H9 (cell line): Measurements from ENCODE around the gene PHF21A. TPM values are rescaled to one million over a fixed set of nuclear protein-coding genes. Genes with fewer than 3 reads are reported as not detected.

Source experiments
- DNase-seq: peaks from one replicate; pipeline ENCODE4 v3.0.0-alpha.2; 2017
- H2AFZ ChIP-seq: one replicate; pipeline ENCODE4 v1.6.1; 2013; ENCODE audit warnings: mild to moderate bottlenecking, low read length, control low read depth, moderate library complexity
- H2AK5ac ChIP-seq: 2 replicates; pipeline ENCODE4 v1.6.1; 2013; ENCODE audit warnings: low read length, control low read depth, mixed read lengths; ENCODE audit not compliant: insufficient read length
- H2BK120ac ChIP-seq: one replicate; pipeline ENCODE4 v1.6.1; 2013; ENCODE audit warnings: low read depth, mild to moderate bottlenecking, low read length, control low read depth, inconsistent platforms; ENCODE audit not compliant: poor library complexity, severe bottlenecking
- H2BK12ac ChIP-seq: 2 replicates; pipeline ENCODE4 v1.6.1; 2013; ENCODE audit warnings: low read length, control low read depth, mixed read lengths, low read depth; ENCODE audit not compliant: insufficient read length
- H2BK15ac ChIP-seq: 2 replicates; pipeline ENCODE4 v1.6.1; 2013; ENCODE audit warnings: low read depth, low read length, control low read depth
- H2BK20ac ChIP-seq: one replicate; pipeline ENCODE4 v1.6.1; 2013; ENCODE audit warnings: low read depth, mild to moderate bottlenecking, low read length, control low read depth, inconsistent platforms; ENCODE audit not compliant: poor library complexity, severe bottlenecking
- H2BK5ac ChIP-seq: 2 replicates; pipeline ENCODE4 v1.6.1; 2013; ENCODE audit warnings: low read length, control low read depth, mixed read lengths; ENCODE audit not compliant: insufficient read length
- H3K14ac ChIP-seq: 2 replicates; pipeline ENCODE4 v1.6.1; 2013; ENCODE audit warnings: low read length, control low read depth; ENCODE audit not compliant: insufficient read depth
- H3K18ac ChIP-seq: 2 replicates; pipeline ENCODE4 v1.6.1; 2013; ENCODE audit warnings: low read depth, mild to moderate bottlenecking, mixed read lengths, low read length, control low read depth; ENCODE audit not compliant: insufficient read length
- H3K23ac ChIP-seq: 2 replicates; pipeline ENCODE4 v1.6.1; 2013; ENCODE audit warnings: low read length, control low read depth, mixed read lengths, low read depth; ENCODE audit not compliant: insufficient read length
- H3K23me2 ChIP-seq: 2 replicates; pipeline ENCODE4 v1.6.1; 2013; ENCODE audit warnings: low read depth, mild to moderate bottlenecking, mixed read lengths, low read length, control low read depth; ENCODE audit not compliant: insufficient read length, poor library complexity, severe bottlenecking
- H3K27ac ChIP-seq: 2 replicates; pipeline ENCODE4 v1.5.1; 2013; ENCODE audit warnings: low read length, control low read depth, mixed read lengths, low read depth; ENCODE audit not compliant: insufficient read length
- H3K27me3 ChIP-seq: 2 replicates; pipeline ENCODE4 v1.6.1; 2013; ENCODE audit warnings: low read length, control low read depth, inconsistent platforms; ENCODE audit not compliant: insufficient read depth
- H3K4ac ChIP-seq: 2 replicates; pipeline ENCODE4 v1.6.1; 2013; ENCODE audit warnings: low read depth, mild to moderate bottlenecking, control low read depth, inconsistent platforms, low read length, moderate library complexity
- H3K4me1 ChIP-seq: 2 replicates; pipeline ENCODE4 v1.6.1; 2013; ENCODE audit warnings: low read length, control low read depth, inconsistent platforms; ENCODE audit not compliant: insufficient read depth
- H3K4me2 ChIP-seq: 2 replicates; pipeline ENCODE4 v1.6.1; 2013; ENCODE audit warnings: low read length, control low read depth, mixed read lengths; ENCODE audit not compliant: insufficient read length, insufficient read depth
- H3K56ac ChIP-seq: 2 replicates; pipeline ENCODE4 v1.6.1; 2013; ENCODE audit warnings: low read depth, mild to moderate bottlenecking, mixed read lengths, low read length, control low read depth; ENCODE audit not compliant: insufficient read length
- H3K79me1 ChIP-seq: 2 replicates; pipeline ENCODE4 v1.6.1; 2013; ENCODE audit warnings: low read depth, mild to moderate bottlenecking, moderate library complexity, low read length, control low read depth, inconsistent platforms; ENCODE audit not compliant: insufficient read depth, poor library complexity, severe bottlenecking
- H3K79me2 ChIP-seq: 2 replicates; pipeline ENCODE4 v1.6.1; 2013; ENCODE audit warnings: low read length, control low read depth, inconsistent platforms; ENCODE audit not compliant: insufficient read depth
- H3K9ac ChIP-seq: 2 replicates; pipeline ENCODE4 v1.6.1; 2013; ENCODE audit warnings: low read length, control low read depth, mixed read lengths; ENCODE audit not compliant: insufficient read length; ENCODE audit errors: extremely low read depth
- H3K9me3 ChIP-seq: one replicate; pipeline ENCODE4 v1.6.1; 2013; ENCODE audit warnings: low read depth, low read length, inconsistent platforms; ENCODE audit not compliant: control insufficient read depth
- H3T11ph ChIP-seq: one replicate; pipeline ENCODE4 v1.6.1; 2013; ENCODE audit warnings: mild to moderate bottlenecking, low read length, control low read depth, inconsistent platforms
- H4K20me1 ChIP-seq: one replicate; pipeline ENCODE4 v1.6.1; 2013; ENCODE audit not compliant: control insufficient read depth, insufficient read length, insufficient read depth
- H4K5ac ChIP-seq: 2 replicates; pipeline ENCODE4 v1.6.1; 2013; ENCODE audit warnings: low read depth, mild to moderate bottlenecking, mixed read lengths, low read length, control low read depth; ENCODE audit not compliant: insufficient read length
- H4K8ac ChIP-seq: replicated peaks from 2 replicates; pipeline ENCODE4 v1.6.1; 2013; ENCODE audit warnings: low read length, control low read depth, mixed read lengths, low read depth; ENCODE audit not compliant: insufficient read length
- H4K91ac ChIP-seq: 2 replicates; pipeline ENCODE4 v1.6.1; 2013; ENCODE audit warnings: low read depth, mild to moderate bottlenecking, moderate library complexity, mixed read lengths, low read length, control low read depth; ENCODE audit not compliant: insufficient read length
- H3K27ac Mint-ChIP-seq, 3 experiments: 2 replicates in 2 of 3; 3 replicates in 1 of 3; pipeline ENCODE4 v1.8.0; 2020 to 2021; ENCODE audit warnings: mixed read lengths in 3 of 3, mild to moderate bottlenecking in 1 of 3, moderate library complexity in 1 of 3
- H3K27me3 Mint-ChIP-seq: 2 replicates; pipeline ENCODE4 v1.8.0; 2021; ENCODE audit warnings: low read depth, mild to moderate bottlenecking, moderate library complexity, mixed read lengths
- H3K36me3 Mint-ChIP-seq, 3 experiments: 2 replicates in 2 of 3; 3 replicates in 1 of 3; pipeline ENCODE4 v1.8.0; 2020 to 2021; ENCODE audit warnings: low read depth in 3 of 3, mixed read lengths in 3 of 3; ENCODE audit not compliant: insufficient read depth in 1 of 3
- H3K4me1 Mint-ChIP-seq, 2 experiments: 2 replicates each; pipeline ENCODE4 v1.8.0; 2020; ENCODE audit warnings: mixed read lengths in 2 of 2
- H3K4me3 Mint-ChIP-seq, 2 experiments: 2 replicates in 1 of 2; 3 replicates in 1 of 2; pipeline ENCODE4 v1.8.0; 2020 to 2021; ENCODE audit warnings: mild to moderate bottlenecking in 2 of 2, mixed read lengths in 2 of 2, moderate library complexity in 1 of 2
- H3K9me3 Mint-ChIP-seq, 2 experiments: 2 replicates in 1 of 2; 3 replicates in 1 of 2; pipeline ENCODE4 v1.8.0; 2020; ENCODE audit warnings: mild to moderate bottlenecking in 2 of 2, mixed read lengths in 2 of 2, moderate library complexity in 1 of 2
- WGBS: extraction: QIAGEN DNeasy Blood & Tissue Kit; methylation state at CpG from one replicate; pipeline ENCODE4 v1.1.7; 2013; ENCODE audit warnings: missing lambda C conversion rate, low lambda C conversion rate, mixed read lengths; ENCODE audit not compliant: insufficient read length; ENCODE audit errors: extremely low coverage; 5-methylcytosine and 5-hydroxymethylcytosine counted together
- total RNA-seq: library from RNA; stranded (reverse); gene quantifications from 2 replicates; pipeline ENCODE4 v1.2.1, GENCODE V29; 2021
- TF ChIP-seq, protein P1 (sequence below): fragments of 200-600 bp; sonication (generic); conservative IDR thresholded peaks from 3 replicates; pipeline ENCODE4 v1.8.0; 2021; ENCODE audit warnings: antibody characterized with exemption, mild to moderate bottlenecking

Gene PHF21A
- total RNA-seq, 1 experiment from 2014 or later, result 33.8 TPM

DNA sequence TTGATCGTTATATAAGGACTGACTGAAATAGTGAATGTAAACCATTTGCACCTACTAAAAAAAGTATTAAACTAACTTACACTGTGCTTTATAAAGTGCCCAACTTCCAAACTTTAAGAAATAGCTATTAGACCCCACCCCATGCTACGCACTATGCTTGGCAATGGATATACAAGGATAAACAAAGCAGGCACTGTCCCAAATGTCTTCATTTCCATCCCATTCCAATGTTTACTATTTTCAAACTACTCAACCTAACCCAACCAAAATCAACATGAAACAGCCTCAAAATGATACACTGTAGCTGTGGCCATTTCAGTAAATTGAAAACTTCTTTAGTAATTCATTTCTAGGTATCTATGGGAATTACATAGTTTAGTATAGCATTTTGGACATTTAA lies 12.5 kb downstream of the PHF21A start:
- H4K8ac ChIP-seq, result no peak overlapping the region
- no CpG with 5 or more reads among the region's 2 CpGs for WGBS
- no peak overlapping the region for H3K27ac ChIP-seq
- H4K20me1 ChIP-seq, result no peaks in the 10 kb centered on the region
- no peaks in the 10 kb centered on the region for H3K9me3 Mint-ChIP-seq
- H3K79me1 ChIP-seq, result peaks cover 3% of the 10 kb centered on the region
- TF ChIP-seq, protein P1, sequence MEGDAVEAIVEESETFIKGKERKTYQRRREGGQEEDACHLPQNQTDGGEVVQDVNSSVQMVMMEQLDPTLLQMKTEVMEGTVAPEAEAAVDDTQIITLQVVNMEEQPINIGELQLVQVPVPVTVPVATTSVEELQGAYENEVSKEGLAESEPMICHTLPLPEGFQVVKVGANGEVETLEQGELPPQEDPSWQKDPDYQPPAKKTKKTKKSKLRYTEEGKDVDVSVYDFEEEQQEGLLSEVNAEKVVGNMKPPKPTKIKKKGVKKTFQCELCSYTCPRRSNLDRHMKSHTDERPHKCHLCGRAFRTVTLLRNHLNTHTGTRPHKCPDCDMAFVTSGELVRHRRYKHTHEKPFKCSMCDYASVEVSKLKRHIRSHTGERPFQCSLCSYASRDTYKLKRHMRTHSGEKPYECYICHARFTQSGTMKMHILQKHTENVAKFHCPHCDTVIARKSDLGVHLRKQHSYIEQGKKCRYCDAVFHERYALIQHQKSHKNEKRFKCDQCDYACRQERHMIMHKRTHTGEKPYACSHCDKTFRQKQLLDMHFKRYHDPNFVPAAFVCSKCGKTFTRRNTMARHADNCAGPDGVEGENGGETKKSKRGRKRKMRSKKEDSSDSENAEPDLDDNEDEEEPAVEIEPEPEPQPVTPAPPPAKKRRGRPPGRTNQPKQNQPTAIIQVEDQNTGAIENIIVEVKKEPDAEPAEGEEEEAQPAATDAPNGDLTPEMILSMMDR, result no peak
- no peak overlapping the region for H3K4ac ChIP-seq
- H3K56ac ChIP-seq, result no peak overlapping the region
- no peak overlapping the region for H3K9ac ChIP-seq
- H3K4me2 ChIP-seq, result no peak overlapping the region
- no peak overlapping the region for H2BK120ac ChIP-seq
- no peak overlapping the region for H3T11ph ChIP-seq
- no peak overlapping the region for H2BK20ac ChIP-seq
- H2AK5ac ChIP-seq, result no peak overlapping the region
- no peak overlapping the region for H2BK15ac ChIP-seq
- no peaks in the 10 kb centered on the region for H3K23me2 ChIP-seq
- H3K27me3 ChIP-seq, result no peaks in the 10 kb centered on the region
- no peak overlapping the region for H3K23ac ChIP-seq
- no peak overlapping the region; a peak in 1 of 7 replicates for H3K27ac Mint-ChIP-seq
- peaks cover 12 to 23% of the 10 kb centered on the region in 2 experiments for H3K4me1 Mint-ChIP-seq
- no peak overlapping the region for H2BK12ac ChIP-seq
- no peaks in the 10 kb centered on the region for H3K36me3 Mint-ChIP-seq
- no peaks in the 10 kb centered on the region; the same call in 1 of the 2 replicates for H3K79me2 ChIP-seq
- H2BK5ac ChIP-seq, result no peak overlapping the region
- H3K14ac ChIP-seq, result no peak overlapping the region
- no peaks in the 10 kb centered on the region for H3K27me3 Mint-ChIP-seq
- no peak overlapping the region for H4K5ac ChIP-seq
- no peaks in the 10 kb centered on the region for H3K4me1 ChIP-seq
- H2AFZ ChIP-seq, result no peak overlapping the region
- H4K91ac ChIP-seq, result no peak overlapping the region
- no peak for DNase-seq
- no peak overlapping the region for H3K4me3 Mint-ChIP-seq
- H3K9me3 ChIP-seq, result no peaks in the 10 kb centered on the region
- H3K18ac ChIP-seq, result no peak overlapping the region
